GM06990 (cell line): ENCODE results near the gene CLSTN2.

Experiments
- DNase-seq: peaks from one replicate; pipeline ENCODE4 v3.0.0-alpha.2; 2011; ENCODE audit not compliant: insufficient read length; ENCODE audit errors: extremely low read depth
- H3K27me3 ChIP-seq: replicated peaks from 2 replicates; pipeline ENCODE4 v1.6.0; 2011; ENCODE audit warnings: low read length; ENCODE audit not compliant: control insufficient read depth, insufficient read depth
- H3K36me3 ChIP-seq: 2 replicates; pipeline ENCODE4 v1.5.1; 2011; ENCODE audit warnings: low read length; ENCODE audit not compliant: control insufficient read depth, insufficient read depth
- H3K4me3 ChIP-seq: replicated peaks from 2 replicates; pipeline ENCODE4 v1.5.1; 2011; ENCODE audit warnings: low read depth, mild to moderate bottlenecking, control low read depth, low read length
- CTCF ChIP-seq: IDR thresholded peaks from 2 replicates; pipeline ENCODE4 v1.5.1; 2011; ENCODE audit warnings: low read length, control low read depth, mild to moderate bottlenecking, inconsistent platforms; ENCODE audit not compliant: insufficient read depth, poor library complexity, severe bottlenecking

CLSTN2 gene

GRCh38 chr3:140288595-140288994, 353.6 kb downstream of the CLSTN2 start:
- TF ChIP-seq CTCF, result no peak
- DNase-seq, result no peak
- no peak overlapping the region for H3K4me3 ChIP-seq
- H3K36me3 ChIP-seq, result no peaks in the 10 kb centered on the region
- H3K27me3 ChIP-seq, result no peaks in the 10 kb centered on the region; the same call in 1 of the 2 replicates

- H3K4me3 ChIP-seq, result no peak overlapping the region
- no peaks in the 10 kb centered on the region for H3K36me3 ChIP-seq
- TF ChIP-seq CTCF, result no peak
- DNase-seq, result no peak
- H3K27me3 ChIP-seq, result no peaks in the 10 kb centered on the region; the same call in 1 of the 2 replicates
Observed at GRCh38 chr3:140290105-140290504, 355.1 kb downstream of the CLSTN2 start.

GRCh38 chr3:140292170-140292569, 357.2 kb downstream of the CLSTN2 start:
- TF ChIP-seq CTCF, result no peak
- no peak for DNase-seq
- Histone ChIP-seq H3K4me3 (no peak overlapping the region), H3K27me3 (no peaks in the 10 kb centered on the region; the same call in 1 of the 2 replicates), H3K36me3 (no peaks in the 10 kb centered on the region)

- no peak for TF ChIP-seq CTCF
- Histone ChIP-seq H3K4me3 (no peak overlapping the region), H3K27me3 (no peaks in the 10 kb centered on the region; the same call in 1 of the 2 replicates), H3K36me3 (no peaks in the 10 kb centered on the region)
- DNase-seq, result no peak
Observed at GRCh38 chr3:140292684-140293083, 357.7 kb downstream of the CLSTN2 start.

- DNase-seq, result no peak
- no peak overlapping the region for H3K4me3 ChIP-seq
- no peaks in the 10 kb centered on the region for H3K36me3 ChIP-seq
- no peak for TF ChIP-seq CTCF
- no peaks in the 10 kb centered on the region; the same call in 1 of the 2 replicates for H3K27me3 ChIP-seq
Observed at GRCh38 chr3:140294058-140294457, 359.1 kb downstream of the CLSTN2 start.

GRCh38 chr3:140296796-140297352, 361.9 kb downstream of the CLSTN2 start:
- no peak for DNase-seq
- no peaks in the 10 kb centered on the region for H3K36me3 ChIP-seq
- TF ChIP-seq CTCF, result no peak
- no peak overlapping the region for H3K4me3 ChIP-seq
- H3K27me3 ChIP-seq, result no peaks in the 10 kb centered on the region
